GM13976 (cell line): ENCODE results near the gene COL17A1.

Source experiments
- DNase-seq: peaks from one replicate; pipeline ENCODE4 v3.0.0; 2012; ENCODE audit warnings: low spot score
- CTCF ChIP-seq: IDR thresholded peaks from 2 replicates; pipeline ENCODE4 v1.5.1; 2012; ENCODE audit warnings: borderline replicate concordance, mild to moderate bottlenecking; ENCODE audit not compliant: insufficient read depth; ENCODE audit errors: extremely low read depth, missing control alignments, control extremely low read depth
- in situ Hi-C: fragments of 300-500 bp; cut with MboI; formaldehyde crosslinking; loops from one replicate; pipeline ENCODE4 v1.12.0; 2022; ENCODE audit warnings: low sequenced_read_pairs, mixed read lengths, inconsistent platforms; ENCODE audit not compliant: unreplicated experiment

COL17A1 gene

GRCh38 chr10:103983367-103983911, 102.2 kb downstream of the COL17A1 start:
- no peak for TF ChIP-seq CTCF
- in situ Hi-C loops: no loop called here
- peak; percentile 40 for DNase-seq

GRCh38 chr10:103982639-103983038, 103.0 kb downstream of the COL17A1 start:
- no peak for DNase-seq
- peak; percentile 35 for TF ChIP-seq CTCF
- in situ Hi-C loops: no loop called here
